SW480 (cell line): Measurements from ENCODE around the gene MTUS2.

ENCODE experiments used
- DNase-seq: peaks from one replicate; pipeline ENCODE4 v3.0.0-alpha.2; 2016; ENCODE audit warnings: low spot score

The MTUS2 gene

GRCh38 chr13:28859069-28859468 is 38.9 kb downstream of the MTUS2 start:
- no peak for DNase-seq

- DNase-seq: no peak
Measured at GRCh38 chr13:28859717-28860116, 39.6 kb downstream of the MTUS2 start.

- DNase-seq: no peak
Measured at GRCh38 chr13:28864544-28864943, 44.4 kb downstream of the MTUS2 start.

- DNase-seq: no peak
Measured at GRCh38 chr13:28865149-28865744, 45.1 kb downstream of the MTUS2 start.

GRCh38 chr13:28865951-28866350 is 45.8 kb downstream of the MTUS2 start:
- no peak for DNase-seq

GRCh38 chr13:28866932-28867331 is 46.8 kb downstream of the MTUS2 start:
- no peak for DNase-seq

GRCh38 chr13:28867564-28867963 is 47.4 kb downstream of the MTUS2 start:
- DNase-seq: no peak

GRCh38 chr13:28872427-28873176 is 52.5 kb downstream of the MTUS2 start:
- DNase-seq: no peak

- DNase-seq: no peak
Measured at GRCh38 chr13:28875846-28876615, 55.9 kb downstream of the MTUS2 start.

- DNase-seq: no peak
Measured at GRCh38 chr13:28877408-28877807, 57.3 kb downstream of the MTUS2 start.

GRCh38 chr13:28885181-28885580 is 65.0 kb downstream of the MTUS2 start:
- DNase-seq: no peak

GRCh38 chr13:28889086-28889732 is 69.1 kb downstream of the MTUS2 start:
- DNase-seq: no peak

- DNase-seq: no peak
Measured at GRCh38 chr13:28890712-28891111, 70.6 kb downstream of the MTUS2 start.

GRCh38 chr13:28918030-28918429 is 97.9 kb downstream of the MTUS2 start:
- no peak for DNase-seq

GRCh38 chr13:28922341-28922740 is 102.2 kb downstream of the MTUS2 start:
- DNase-seq: no peak

GRCh38 chr13:28935104-28935503 is 115.0 kb downstream of the MTUS2 start:
- DNase-seq: no peak

GRCh38 chr13:28942906-28943305 is 122.8 kb downstream of the MTUS2 start:
- no peak for DNase-seq

- no peak for DNase-seq
Measured at GRCh38 chr13:28953714-28954418, 133.7 kb downstream of the MTUS2 start.

- DNase-seq: no peak
Measured at GRCh38 chr13:28954419-28954725, 134.2 kb downstream of the MTUS2 start.

- DNase-seq: no peak
Measured at GRCh38 chr13:28954810-28955209, 134.7 kb downstream of the MTUS2 start.

GRCh38 chr13:28955264-28955966 is 135.3 kb downstream of the MTUS2 start:
- no peak for DNase-seq

GRCh38 chr13:28958018-28958417 is 137.9 kb downstream of the MTUS2 start:
- no peak for DNase-seq
